ENCODE data around the gene NBEAL2.

Gene NBEAL2

GRCh38 chr3:46930945-46931403, 48.5 kb upstream of the NBEAL2 start:
- ATAC-seq: no peak
- TF ChIP-seq CSRNP3 (CRISPR knock-in tag; IDR thresholded peaks at IDR 0.05): no peak
- TF ChIP-seq TCF4 (CRISPR knock-in tag; IDR thresholded peaks at IDR 0.05; ENCODE audit: borderline replicate concordance): no peak
- TF ChIP-seq CSDC2 (CRISPR knock-in tag; IDR thresholded peaks at IDR 0.05): no peak
- no peak for TF ChIP-seq ZNF8 (CRISPR knock-in tag; IDR thresholded peaks at IDR 0.05)
- no peak for TF ChIP-seq OSR1 (CRISPR knock-in tag; IDR thresholded peaks at IDR 0.05)
- no peak for TF ChIP-seq TSHZ2 (CRISPR knock-in tag; IDR thresholded peaks at IDR 0.05)
- TF ChIP-seq CREB5 (CRISPR knock-in tag; IDR thresholded peaks at IDR 0.05; ENCODE audit: low read depth): no peak
- no peak for TF ChIP-seq ZFP3 (CRISPR knock-in tag; IDR thresholded peaks at IDR 0.05)
- TF ChIP-seq ZNF565 (CRISPR knock-in tag; conservative IDR thresholded peaks at IDR 0.05; ENCODE audit: low read depth): no peak
- no peak for TF ChIP-seq RARB (CRISPR knock-in tag; IDR thresholded peaks at IDR 0.05)
- TF ChIP-seq GLIS3 (CRISPR knock-in tag; IDR thresholded peaks at IDR 0.05): no peak
- no peak for TF ChIP-seq SNAI2 (CRISPR knock-in tag; IDR thresholded peaks at IDR 0.05)
- no peak for TF ChIP-seq ISL1 (CRISPR knock-in tag; IDR thresholded peaks at IDR 0.05)
- TF ChIP-seq TOX (CRISPR knock-in tag; IDR thresholded peaks at IDR 0.05; ENCODE audit: borderline replicate concordance): no peak
- no peak for TF ChIP-seq ZFP30 (CRISPR knock-in tag; IDR thresholded peaks at IDR 0.05)
- TF ChIP-seq, protein P1, sequence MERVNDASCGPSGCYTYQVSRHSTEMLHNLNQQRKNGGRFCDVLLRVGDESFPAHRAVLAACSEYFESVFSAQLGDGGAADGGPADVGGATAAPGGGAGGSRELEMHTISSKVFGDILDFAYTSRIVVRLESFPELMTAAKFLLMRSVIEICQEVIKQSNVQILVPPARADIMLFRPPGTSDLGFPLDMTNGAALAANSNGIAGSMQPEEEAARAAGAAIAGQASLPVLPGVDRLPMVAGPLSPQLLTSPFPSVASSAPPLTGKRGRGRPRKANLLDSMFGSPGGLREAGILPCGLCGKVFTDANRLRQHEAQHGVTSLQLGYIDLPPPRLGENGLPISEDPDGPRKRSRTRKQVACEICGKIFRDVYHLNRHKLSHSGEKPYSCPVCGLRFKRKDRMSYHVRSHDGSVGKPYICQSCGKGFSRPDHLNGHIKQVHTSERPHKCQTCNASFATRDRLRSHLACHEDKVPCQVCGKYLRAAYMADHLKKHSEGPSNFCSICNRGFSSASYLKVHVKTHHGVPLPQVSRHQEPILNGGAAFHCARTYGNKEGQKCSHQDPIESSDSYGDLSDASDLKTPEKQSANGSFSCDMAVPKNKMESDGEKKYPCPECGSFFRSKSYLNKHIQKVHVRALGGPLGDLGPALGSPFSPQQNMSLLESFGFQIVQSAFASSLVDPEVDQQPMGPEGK (CRISPR knock-in tag; IDR thresholded peaks at IDR 0.05; ENCODE audit: borderline replicate concordance): no peak
- TF ChIP-seq ARNTL (CRISPR knock-in tag; IDR thresholded peaks at IDR 0.05; ENCODE audit: borderline replicate concordance, low read depth): no peak

GRCh38 chr3:46931631-46932331, 47.7 kb upstream of the NBEAL2 start:
- ATAC-seq: no peak
- TF ChIP-seq ISL1 (CRISPR knock-in tag; IDR thresholded peaks at IDR 0.05) (no peak), TCF4 (CRISPR knock-in tag; IDR thresholded peaks at IDR 0.05; ENCODE audit: borderline replicate concordance) (no peak), ZNF70 (CRISPR knock-in tag; IDR thresholded peaks at IDR 0.05) (no peak), ZNF8 (CRISPR knock-in tag; IDR thresholded peaks at IDR 0.05) (no peak), ZFP30 (CRISPR knock-in tag; IDR thresholded peaks at IDR 0.05) (no peak), SNAI2 (CRISPR knock-in tag; IDR thresholded peaks at IDR 0.05) (no peak), ZC3H10 (CRISPR knock-in tag; IDR thresholded peaks at IDR 0.05) (no peak), CSDC2 (CRISPR knock-in tag; IDR thresholded peaks at IDR 0.05) (no peak), POU6F1 (CRISPR knock-in tag; IDR thresholded peaks at IDR 0.05; ENCODE audit: borderline replicate concordance, low read depth) (no peak)
